Thyroid gland (tissue), 4 donors: ENCODE results near the gene ESRRA.

Source experiments
- POLR2A ChIP-seq, 2 donors: fragments of 450-650 bp; IDR thresholded peaks; one replicate each; pipeline ENCODE4 v1.6.1; 2017; ENCODE audit warnings: antibody characterized with exemption in 2 of 2, mild to moderate bottlenecking in 2 of 2, moderate library complexity in 1 of 2
- TF ChIP-seq, protein P1 (sequence below), 6 experiments: fragments of 200-600 bp in 3 of 6; fragments of 450-650 bp in 3 of 6; sonication (generic) in 3 of 6; IDR thresholded peaks; one replicate each; pipeline ENCODE4 v1.5.1; 2016 to 2019; ENCODE audit warnings: antibody characterized with exemption in 6 of 6, mild to moderate bottlenecking in 2 of 6, inconsistent platforms in 1 of 6, moderate library complexity in 1 of 6

DNA sequence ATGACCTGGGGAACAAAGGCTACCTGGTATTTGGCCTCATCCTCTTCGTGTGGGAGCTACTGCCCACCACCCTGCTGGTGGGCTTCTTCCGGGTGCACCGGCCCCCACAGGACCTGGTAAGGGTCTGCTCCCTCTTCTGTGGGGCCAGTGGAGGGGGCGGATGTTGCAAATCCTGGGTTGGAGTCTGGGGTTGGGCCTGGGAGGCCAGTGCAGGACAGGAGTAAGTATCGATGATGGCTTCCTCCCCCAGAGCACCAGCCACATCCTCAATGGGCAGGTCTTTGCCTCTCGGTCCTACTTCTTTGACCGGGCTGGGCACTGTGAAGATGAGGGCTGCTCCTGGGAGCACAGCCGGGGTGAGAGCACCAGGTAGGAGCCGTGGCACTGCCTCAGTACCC, 17.0 kb upstream of the ESRRA start:
- TF ChIP-seq, protein P1, sequence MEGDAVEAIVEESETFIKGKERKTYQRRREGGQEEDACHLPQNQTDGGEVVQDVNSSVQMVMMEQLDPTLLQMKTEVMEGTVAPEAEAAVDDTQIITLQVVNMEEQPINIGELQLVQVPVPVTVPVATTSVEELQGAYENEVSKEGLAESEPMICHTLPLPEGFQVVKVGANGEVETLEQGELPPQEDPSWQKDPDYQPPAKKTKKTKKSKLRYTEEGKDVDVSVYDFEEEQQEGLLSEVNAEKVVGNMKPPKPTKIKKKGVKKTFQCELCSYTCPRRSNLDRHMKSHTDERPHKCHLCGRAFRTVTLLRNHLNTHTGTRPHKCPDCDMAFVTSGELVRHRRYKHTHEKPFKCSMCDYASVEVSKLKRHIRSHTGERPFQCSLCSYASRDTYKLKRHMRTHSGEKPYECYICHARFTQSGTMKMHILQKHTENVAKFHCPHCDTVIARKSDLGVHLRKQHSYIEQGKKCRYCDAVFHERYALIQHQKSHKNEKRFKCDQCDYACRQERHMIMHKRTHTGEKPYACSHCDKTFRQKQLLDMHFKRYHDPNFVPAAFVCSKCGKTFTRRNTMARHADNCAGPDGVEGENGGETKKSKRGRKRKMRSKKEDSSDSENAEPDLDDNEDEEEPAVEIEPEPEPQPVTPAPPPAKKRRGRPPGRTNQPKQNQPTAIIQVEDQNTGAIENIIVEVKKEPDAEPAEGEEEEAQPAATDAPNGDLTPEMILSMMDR (IDR thresholded peaks at IDR 0.05) = no peak
- no peak for TF ChIP-seq POLR2A (IDR thresholded peaks at IDR 0.05)
